ENCODE measurements around the gene REEP1. TPM values are rescaled to one million over a fixed set of nuclear protein-coding genes. Genes with fewer than 3 reads are reported as not detected.

REEP1 gene
- total RNA-seq, 4 donors from 2014 or later, result 9.7 to 24.5 (median 13.4) TPM

DNA sequence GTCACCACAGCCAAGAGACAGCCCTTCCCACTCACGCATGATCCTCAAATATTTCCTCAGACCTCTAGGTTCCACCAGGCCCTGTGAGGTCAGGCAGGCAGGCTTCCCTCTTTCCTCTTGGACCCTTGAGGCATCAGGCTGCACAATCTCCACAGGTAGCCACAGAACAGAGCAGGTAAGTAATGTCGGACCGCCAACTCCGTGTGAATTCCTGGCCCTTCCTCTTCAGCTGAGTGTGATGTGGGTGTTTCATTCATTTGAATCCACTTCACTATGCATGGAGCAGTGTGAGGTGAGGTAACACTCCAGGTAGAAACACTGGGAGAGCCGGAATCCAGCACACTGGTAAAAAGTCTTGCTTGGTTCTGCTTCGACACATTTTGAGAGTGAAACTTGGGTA lies 94.2 kb downstream of the REEP1 start:
- DNase-seq, result no peak
- no peaks in the 10 kb centered on the region for H3K4me1 ChIP-seq

DNA sequence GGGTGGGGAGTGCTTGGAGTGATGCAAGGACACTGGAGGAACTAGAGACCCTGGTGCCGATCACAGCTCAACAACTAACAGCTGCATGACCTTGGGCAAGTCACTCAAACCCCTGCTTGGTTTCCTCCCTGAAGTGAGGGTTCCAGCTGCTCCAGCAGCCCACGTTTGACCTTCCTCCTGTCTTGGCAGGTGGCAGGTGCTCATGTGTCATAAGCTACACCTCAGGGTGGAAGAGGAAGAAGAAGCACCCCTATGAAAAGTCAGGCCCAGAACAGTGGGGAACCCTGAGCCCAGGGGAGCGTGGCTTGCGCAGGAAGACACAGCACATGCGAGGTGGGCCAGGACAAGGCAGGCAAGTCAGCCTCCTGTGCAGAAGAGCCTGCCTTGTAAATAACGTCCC lies 95.8 kb downstream of the REEP1 start:
- no peak for TF ChIP-seq POLR2A (IDR thresholded peaks at IDR 0.05)
- TF ChIP-seq, protein P1, sequence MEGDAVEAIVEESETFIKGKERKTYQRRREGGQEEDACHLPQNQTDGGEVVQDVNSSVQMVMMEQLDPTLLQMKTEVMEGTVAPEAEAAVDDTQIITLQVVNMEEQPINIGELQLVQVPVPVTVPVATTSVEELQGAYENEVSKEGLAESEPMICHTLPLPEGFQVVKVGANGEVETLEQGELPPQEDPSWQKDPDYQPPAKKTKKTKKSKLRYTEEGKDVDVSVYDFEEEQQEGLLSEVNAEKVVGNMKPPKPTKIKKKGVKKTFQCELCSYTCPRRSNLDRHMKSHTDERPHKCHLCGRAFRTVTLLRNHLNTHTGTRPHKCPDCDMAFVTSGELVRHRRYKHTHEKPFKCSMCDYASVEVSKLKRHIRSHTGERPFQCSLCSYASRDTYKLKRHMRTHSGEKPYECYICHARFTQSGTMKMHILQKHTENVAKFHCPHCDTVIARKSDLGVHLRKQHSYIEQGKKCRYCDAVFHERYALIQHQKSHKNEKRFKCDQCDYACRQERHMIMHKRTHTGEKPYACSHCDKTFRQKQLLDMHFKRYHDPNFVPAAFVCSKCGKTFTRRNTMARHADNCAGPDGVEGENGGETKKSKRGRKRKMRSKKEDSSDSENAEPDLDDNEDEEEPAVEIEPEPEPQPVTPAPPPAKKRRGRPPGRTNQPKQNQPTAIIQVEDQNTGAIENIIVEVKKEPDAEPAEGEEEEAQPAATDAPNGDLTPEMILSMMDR (IDR thresholded peaks at IDR 0.05), result no peak
- no peaks in the 10 kb centered on the region for H3K36me3 ChIP-seq
- H3K4me1 ChIP-seq, result no peaks in the 10 kb centered on the region
- intact Hi-C loops (cut with DNase I; ENCODE audit: low total_unique reads), result no loop called here
- DNase-seq, result no peak
- H3K27ac ChIP-seq, result no peak overlapping the region
- H3K27me3 ChIP-seq, result no peaks in the 10 kb centered on the region
- H3K9me3 ChIP-seq, result no peaks in the 10 kb centered on the region
- H3K4me3 ChIP-seq, result no peak overlapping the region

More for the DNA sequence above, 94.2 kb downstream of the REEP1 start:
- no peak for TF ChIP-seq POLR2A (IDR thresholded peaks at IDR 0.05)
- TF ChIP-seq, protein P1 (IDR thresholded peaks at IDR 0.05), result no peak
- no peaks in the 10 kb centered on the region for H3K36me3 ChIP-seq
- H3K4me3 ChIP-seq, result no peak overlapping the region
- peak overlapping the region in 1 of 2 donors; percentile 36 for H3K27ac ChIP-seq
- H3K9me3 ChIP-seq, result no peaks in the 10 kb centered on the region
- no peaks in the 10 kb centered on the region for H3K27me3 ChIP-seq
- intact Hi-C loops (cut with DNase I; ENCODE audit: low total_unique reads), result no loop called here

DNA sequence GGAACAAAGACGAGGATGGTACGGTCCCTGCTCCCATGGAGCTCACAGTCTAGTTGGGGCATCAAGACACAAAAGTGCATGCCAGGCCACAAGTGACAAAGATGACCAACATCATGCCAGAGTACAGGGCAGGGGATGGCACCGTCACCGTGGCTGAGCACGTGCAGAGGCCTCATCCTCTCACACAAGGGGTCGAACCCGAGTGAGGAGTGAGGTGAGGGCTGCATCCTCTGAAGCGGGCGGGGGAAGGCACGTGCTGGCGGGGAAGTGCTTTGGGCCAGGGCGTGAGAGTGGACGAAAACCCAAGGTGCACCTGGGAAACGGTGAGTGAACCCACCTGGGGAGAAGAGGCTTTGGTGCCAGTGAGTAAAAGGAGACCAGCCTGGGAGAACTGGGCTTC lies 97.2 kb downstream of the REEP1 start:
- no peak overlapping the region for H3K27ac ChIP-seq
- no peak for DNase-seq
- intact Hi-C loops (cut with DNase I; ENCODE audit: low total_unique reads), result no loop called here
- no peaks in the 10 kb centered on the region for H3K36me3 ChIP-seq
- no peaks in the 10 kb centered on the region for H3K9me3 ChIP-seq
- no peak overlapping the region for H3K4me3 ChIP-seq
- H3K27me3 ChIP-seq, result no peaks in the 10 kb centered on the region
- TF ChIP-seq POLR2A (IDR thresholded peaks at IDR 0.05), result no peak
- TF ChIP-seq, protein P1 (IDR thresholded peaks at IDR 0.05), result no peak
- H3K4me1 ChIP-seq, result no peaks in the 10 kb centered on the region

DNA sequence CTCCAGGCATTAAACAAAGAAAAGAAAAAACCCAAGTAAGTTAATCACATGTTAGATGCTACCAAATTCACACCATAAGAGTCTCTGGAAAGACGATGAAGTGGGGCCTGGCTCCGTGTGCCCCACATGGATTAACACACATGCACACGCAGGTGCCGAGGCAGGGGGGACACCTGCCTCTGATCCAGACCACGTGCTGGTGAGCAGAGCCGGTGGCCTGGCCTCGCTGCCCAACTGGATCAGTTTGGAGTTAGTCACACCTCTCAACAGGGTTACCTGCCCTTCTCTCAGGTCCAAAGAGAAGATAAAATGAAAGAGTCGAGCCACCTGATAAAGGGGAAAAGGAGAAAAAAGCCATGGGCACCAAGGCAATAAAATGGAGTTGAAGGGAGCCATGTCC lies 97.7 kb downstream of the REEP1 start:
- H3K36me3 ChIP-seq, result no peaks in the 10 kb centered on the region
- no peaks in the 10 kb centered on the region for H3K9me3 ChIP-seq
- no peaks in the 10 kb centered on the region for H3K27me3 ChIP-seq
- DNase-seq, result no peak
- intact Hi-C loops (cut with DNase I; ENCODE audit: low total_unique reads), result no loop called here
- no peak overlapping the region for H3K27ac ChIP-seq
- TF ChIP-seq POLR2A (IDR thresholded peaks at IDR 0.05), result no peak
- TF ChIP-seq, protein P1 (IDR thresholded peaks at IDR 0.05), result no peak
- no peak overlapping the region for H3K4me3 ChIP-seq
- no peaks in the 10 kb centered on the region for H3K4me1 ChIP-seq

DNA sequence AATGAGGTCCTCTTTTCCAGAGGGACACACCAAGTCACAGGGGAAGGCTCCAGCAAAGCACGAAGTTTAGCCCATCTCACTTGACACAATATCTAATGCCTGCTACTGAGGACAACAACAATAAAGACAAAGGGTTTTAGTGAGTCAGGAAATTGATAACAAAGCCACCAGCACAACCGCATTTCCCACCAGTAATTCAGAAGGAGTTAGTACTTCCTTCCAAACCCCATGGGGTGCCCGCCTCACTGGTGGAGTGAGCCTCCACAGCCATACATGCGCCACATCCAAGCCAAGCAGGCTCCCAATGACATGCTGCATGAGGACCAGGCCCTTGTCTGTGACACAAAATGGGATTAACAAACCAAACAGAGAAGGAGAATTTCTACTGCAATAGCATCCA lies 98.1 kb downstream of the REEP1 start:
- Histone ChIP-seq H3K36me3 (no peaks in the 10 kb centered on the region), H3K4me1 (no peaks in the 10 kb centered on the region), H3K9me3 (no peaks in the 10 kb centered on the region), H3K27me3 (no peaks in the 10 kb centered on the region), H3K27ac (no peak overlapping the region), H3K4me3 (no peak overlapping the region)
- no peak for DNase-seq
- intact Hi-C loops (cut with DNase I; ENCODE audit: low total_unique reads), result no loop called here
- no peak for TF ChIP-seq POLR2A (IDR thresholded peaks at IDR 0.05)
- TF ChIP-seq, protein P1 (IDR thresholded peaks at IDR 0.05), result no peak

Measured in uterus (tissue), 4 donors.